NAMALWA (cell line): ENCODE data around the gene KCNK1.

Experiments used
- DNase-seq: peaks from one replicate; pipeline ENCODE4 v3.0.0-alpha.2; 2015; ENCODE audit warnings: low spot score

KCNK1 gene

GRCh38 chr1:233704898-233705723 lies 91.2 kb downstream of the KCNK1 start:
- no peak for DNase-seq

- DNase-seq: no peak
Measured at GRCh38 chr1:233707153-233707879, 93.4 kb downstream of the KCNK1 start.

GRCh38 chr1:233707880-233708815 lies 94.2 kb downstream of the KCNK1 start:
- no peak for DNase-seq

GRCh38 chr1:233710031-233710430 lies 96.1 kb downstream of the KCNK1 start:
- no peak for DNase-seq

- no peak for DNase-seq
Measured at GRCh38 chr1:233710507-233710906, 96.6 kb downstream of the KCNK1 start.

GRCh38 chr1:233714631-233715217 lies 100.8 kb downstream of the KCNK1 start:
- no peak for DNase-seq

- no peak for DNase-seq
Measured at GRCh38 chr1:233718057-233718456, 104.2 kb downstream of the KCNK1 start.

- no peak for DNase-seq
Measured at GRCh38 chr1:233719655-233720341, 105.9 kb downstream of the KCNK1 start.

- DNase-seq: no peak
Measured at GRCh38 chr1:233721004-233721595, 107.2 kb downstream of the KCNK1 start.
